H1 (cell line): ENCODE results near the gene HLA-A. TPM values are rescaled to one million over a fixed set of nuclear protein-coding genes. Genes with fewer than 3 reads are reported as not detected.

Experiments
- EZH2 ChIP-seq: fragments of 200-600 bp; sonication (generic); IDR thresholded peaks from 2 replicates; pipeline ENCODE4 v1.7.1; 2012; ENCODE audit warnings: low read depth, mild to moderate bottlenecking, moderate library complexity, low read length, inconsistent platforms; ENCODE audit not compliant: severe bottlenecking
- FOSL1 ChIP-seq: IDR thresholded peaks from 2 replicates; pipeline ENCODE4 v1.6.1; 2011; ENCODE audit warnings: mild to moderate bottlenecking, low read depth, low read length, moderate library complexity; ENCODE audit not compliant: insufficient read depth
- MAX ChIP-seq: IDR thresholded peaks from 2 replicates; pipeline ENCODE4 v1.6.1; 2012; ENCODE audit warnings: inconsistent platforms
- TCF12 ChIP-seq: IDR thresholded peaks from 2 replicates; pipeline ENCODE4 v1.6.1; 2011; ENCODE audit warnings: low read depth, mild to moderate bottlenecking, low read length
- USF2 ChIP-seq: IDR thresholded peaks from 2 replicates; pipeline ENCODE4 v1.6.1; 2011; ENCODE audit warnings: low read length, improper control_type of control experiment
- polyA plus RNA-seq, 7 experiments: library from polyadenylated mRNA; depleted of rRNA in 3 of 7; stranded (reverse) in 5 of 7; unstranded in 2 of 7; fragments of >200 nt in 5 of 7; fragments of 200-250 nt in 2 of 7; gene quantifications; 1 replicate in 5 of 7; 2 replicates in 1 of 7; 4 replicates in 1 of 7; pipeline versions ENCODE4 v1.2.1 to v1.2.3, GENCODE V29; 2011 to 2013; ENCODE audit warnings: missing spikeins in 2 of 7, mixed read lengths in 2 of 7
- total RNA-seq: library from RNA; stranded (reverse); fragmentation: NEBNext Ultra II Directional; extraction: Animal tissue kit (Norgen Biotek cat#: 25700); gene quantifications from 2 replicates; pipeline ENCODE4 v1.2.1, GENCODE V29; 2021

Gene HLA-A
- total and polyA plus RNA-seq, 2 of the 8 experiments (the other 6 are each of a cell fraction or from before 2014, with no cell fraction given), result 221 to 474 TPM

GRCh38 chr6:29926413-29927274, 15.7 kb upstream of the HLA-A start (continued):
- no peak for TF ChIP-seq MAX
- TF ChIP-seq USF2, result no peak
- TF ChIP-seq EZH2, result no peak
- TF ChIP-seq TCF12, result no peak
- TF ChIP-seq FOSL1, result no peak
